Measurements from ENCODE around the gene CCDC57.

The CCDC57 gene

DNA sequence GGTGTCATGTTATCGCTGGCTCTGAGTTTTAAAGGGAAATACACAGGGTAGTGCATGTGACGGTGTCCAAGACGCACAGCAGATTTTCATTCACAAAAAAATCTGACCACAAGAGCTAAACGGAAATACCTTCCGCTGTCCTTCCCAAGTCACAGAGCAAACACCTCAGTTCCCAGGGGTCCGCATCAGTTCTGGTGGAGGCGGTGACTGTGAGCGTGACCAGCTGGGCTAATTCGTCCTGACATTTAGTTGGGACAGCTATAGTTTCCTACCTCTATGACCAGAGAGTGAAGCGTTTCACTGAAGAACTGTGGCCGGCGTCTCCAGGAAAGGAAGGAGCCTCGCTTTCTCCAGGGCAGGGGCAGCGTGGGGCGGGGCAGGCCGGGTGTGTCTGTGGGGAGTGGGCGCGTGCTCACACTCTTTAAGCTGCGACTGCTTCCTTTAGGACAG, 104.1 kb downstream of the CCDC57 start:
- DNase-seq (ENCODE audit: low spot score): no peak
- TF ChIP-seq, protein P1, sequence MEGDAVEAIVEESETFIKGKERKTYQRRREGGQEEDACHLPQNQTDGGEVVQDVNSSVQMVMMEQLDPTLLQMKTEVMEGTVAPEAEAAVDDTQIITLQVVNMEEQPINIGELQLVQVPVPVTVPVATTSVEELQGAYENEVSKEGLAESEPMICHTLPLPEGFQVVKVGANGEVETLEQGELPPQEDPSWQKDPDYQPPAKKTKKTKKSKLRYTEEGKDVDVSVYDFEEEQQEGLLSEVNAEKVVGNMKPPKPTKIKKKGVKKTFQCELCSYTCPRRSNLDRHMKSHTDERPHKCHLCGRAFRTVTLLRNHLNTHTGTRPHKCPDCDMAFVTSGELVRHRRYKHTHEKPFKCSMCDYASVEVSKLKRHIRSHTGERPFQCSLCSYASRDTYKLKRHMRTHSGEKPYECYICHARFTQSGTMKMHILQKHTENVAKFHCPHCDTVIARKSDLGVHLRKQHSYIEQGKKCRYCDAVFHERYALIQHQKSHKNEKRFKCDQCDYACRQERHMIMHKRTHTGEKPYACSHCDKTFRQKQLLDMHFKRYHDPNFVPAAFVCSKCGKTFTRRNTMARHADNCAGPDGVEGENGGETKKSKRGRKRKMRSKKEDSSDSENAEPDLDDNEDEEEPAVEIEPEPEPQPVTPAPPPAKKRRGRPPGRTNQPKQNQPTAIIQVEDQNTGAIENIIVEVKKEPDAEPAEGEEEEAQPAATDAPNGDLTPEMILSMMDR (IDR thresholded peaks at IDR 0.05): no peak
- Histone ChIP-seq H3K4me3 (no peak overlapping the region), H3K27ac (no peak overlapping the region)

DNA sequence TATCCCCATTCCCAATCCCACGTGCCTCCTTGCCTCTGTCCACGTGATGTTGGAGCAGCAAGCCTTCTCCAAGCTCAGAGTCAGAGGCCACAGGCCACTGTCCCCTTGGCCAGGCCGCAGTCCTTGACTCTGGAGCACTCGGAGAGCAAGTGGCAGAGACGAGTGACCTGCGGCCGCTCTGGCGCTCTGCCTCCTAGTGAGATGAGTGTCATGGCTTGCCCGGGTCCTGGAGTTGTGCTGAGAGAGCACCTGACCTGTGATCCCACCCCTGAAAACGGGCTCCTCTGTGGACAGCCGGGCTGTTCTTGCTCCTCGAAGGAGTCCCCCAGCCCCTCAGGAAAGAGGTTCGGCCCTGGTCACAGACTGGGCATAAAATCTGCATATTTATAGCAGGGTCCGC, 104.6 kb downstream of the CCDC57 start:
- TF ChIP-seq, protein P1 (IDR thresholded peaks at IDR 0.05): no peak
- no peak overlapping the region for H3K27ac ChIP-seq
- DNase-seq (ENCODE audit: low spot score): no peak
- no peak overlapping the region for H3K4me3 ChIP-seq

DNA sequence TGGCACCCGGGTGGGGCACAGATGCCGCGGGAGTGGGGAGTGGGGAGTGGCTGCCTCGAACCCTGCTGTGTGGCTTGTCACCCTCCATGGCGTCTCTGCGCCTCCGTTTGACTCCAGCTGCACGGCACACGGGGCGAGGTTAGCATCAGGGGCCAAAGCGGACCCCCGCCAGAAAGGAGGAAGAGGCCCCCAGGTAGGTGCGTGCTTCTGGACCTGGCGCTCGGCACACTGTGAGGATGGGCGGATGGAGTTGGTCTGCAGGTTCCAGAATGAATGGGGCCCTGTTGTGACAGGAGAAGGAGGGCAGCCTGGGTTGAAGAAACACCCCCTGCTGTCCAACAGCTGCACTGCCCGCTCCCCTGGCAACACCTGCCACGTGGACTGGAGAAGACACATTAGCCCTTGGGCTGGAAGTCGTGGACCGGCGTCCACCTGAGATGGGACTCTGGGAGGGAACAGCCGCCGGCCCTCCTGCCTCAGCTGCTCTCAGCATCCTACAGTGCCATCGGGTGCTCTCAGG, 105.2 kb downstream of the CCDC57 start:
- DNase-seq (ENCODE audit: low spot score): no peak
- Histone ChIP-seq H3K27ac (peak overlapping the region in 1 of 2 donors; percentile 82), H3K4me3 (no peak overlapping the region)
- TF ChIP-seq, protein P1 (IDR thresholded peaks at IDR 0.05): no peak

DNA sequence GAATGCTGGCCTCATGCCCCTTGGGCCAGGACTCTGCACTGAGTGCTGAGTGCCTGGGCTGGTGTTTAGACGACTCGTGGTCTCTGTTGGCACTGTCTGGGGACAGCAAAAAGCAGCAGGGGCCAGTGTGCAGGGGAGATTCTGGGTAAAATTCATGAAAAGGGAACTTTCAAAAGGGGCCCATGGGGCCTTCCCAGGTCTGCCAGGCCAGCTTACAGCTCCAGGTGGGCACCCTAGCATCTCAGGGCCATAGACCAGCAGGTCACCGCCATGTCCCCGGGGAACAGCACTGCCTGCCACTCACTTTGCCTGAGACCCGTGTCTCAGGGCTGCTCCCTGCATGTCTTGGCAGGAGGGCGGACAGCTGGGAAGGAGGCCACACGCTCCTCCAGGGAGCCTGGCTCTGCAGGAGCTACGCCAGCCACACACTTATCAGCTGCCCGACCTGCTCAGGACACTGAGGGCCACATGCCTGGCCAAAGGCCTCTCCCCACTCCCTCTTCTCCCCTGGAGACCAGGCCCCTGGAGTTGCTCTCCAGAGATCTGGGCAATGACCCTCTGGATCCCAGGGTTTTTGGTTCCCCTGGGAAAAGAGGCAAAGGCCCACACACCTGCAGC, 105.8 kb downstream of the CCDC57 start:
- DNase-seq (ENCODE audit: low spot score): no peak
- Histone ChIP-seq H3K4me3 (peak overlapping the region; percentile 43), H3K27ac (peak overlapping the region; percentile 64 to 82)
- TF ChIP-seq, protein P1 (IDR thresholded peaks at IDR 0.05): no peak

DNA sequence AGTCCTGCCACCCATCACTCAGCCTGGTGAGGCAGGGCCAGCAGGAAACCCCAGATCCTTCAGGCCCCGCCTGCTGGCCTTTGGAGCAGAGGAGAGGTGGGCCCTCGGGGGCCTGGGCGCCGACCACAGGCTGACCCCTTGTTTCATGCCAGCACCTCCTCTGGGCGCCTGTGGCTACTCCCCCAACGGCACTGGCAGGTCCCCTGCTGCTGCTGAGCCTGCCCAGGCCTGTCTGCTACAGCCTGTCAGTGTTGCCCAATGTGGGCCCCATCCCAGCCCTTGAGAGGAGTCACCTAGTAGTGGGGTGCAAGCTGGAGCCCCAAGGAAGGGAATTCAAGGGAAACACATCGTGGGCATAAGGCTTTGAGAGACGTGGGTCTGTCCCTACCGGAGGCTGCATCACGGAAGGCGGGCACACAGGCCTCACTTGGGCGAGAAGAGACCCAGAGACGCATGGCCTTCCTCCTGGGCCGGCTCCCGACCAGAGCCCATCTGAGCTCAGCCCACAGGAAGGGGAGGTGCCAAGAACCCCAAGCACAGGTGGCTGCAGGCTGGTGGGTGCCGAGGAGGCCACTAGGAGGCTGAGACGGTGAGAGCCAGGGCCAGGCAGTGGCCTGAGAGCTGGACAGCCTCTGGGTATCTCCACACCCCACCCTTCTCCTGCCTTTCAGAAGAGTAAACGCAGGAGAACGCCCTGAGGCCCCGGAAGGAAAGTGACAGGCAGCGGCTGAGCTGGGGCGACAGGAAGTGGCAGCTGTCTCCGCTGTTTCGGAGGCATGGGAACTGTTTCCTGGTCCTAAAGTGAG, 106.6 kb downstream of the CCDC57 start:
- no peak for DNase-seq (ENCODE audit: low spot score)
- Histone ChIP-seq H3K4me3 (peak overlapping the region; percentile 43), H3K27ac (peak overlapping the region; percentile 64 to 82)
- TF ChIP-seq, protein P1 (IDR thresholded peaks at IDR 0.05): no peak

DNA sequence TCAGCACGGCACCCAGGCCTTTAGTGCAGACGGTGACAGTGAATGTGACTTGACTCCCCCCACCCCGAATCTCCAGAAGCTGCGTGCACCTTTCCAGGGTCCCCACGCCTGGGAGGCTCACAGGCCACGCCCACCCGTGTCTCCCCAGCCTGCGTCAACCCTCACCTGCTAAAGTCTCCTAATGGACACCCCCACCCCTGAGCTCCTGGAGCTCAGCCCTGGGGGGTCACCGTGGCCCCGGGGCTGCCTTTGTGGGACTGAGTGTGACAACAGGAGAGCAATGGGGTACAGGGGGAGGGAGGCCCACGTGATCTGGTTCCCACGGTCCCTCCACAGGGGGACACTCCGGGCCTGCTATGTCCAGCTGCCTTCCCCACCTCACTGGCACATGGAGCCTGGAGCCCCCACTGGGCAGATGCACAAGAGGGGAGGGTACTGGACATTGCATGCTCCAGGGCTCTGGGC, 107.2 kb downstream of the CCDC57 start:
- Histone ChIP-seq H3K27ac (peak overlapping the region; percentile 64 to 82), H3K4me3 (peak overlapping the region; percentile 43)
- no peak for DNase-seq (ENCODE audit: low spot score)
- TF ChIP-seq, protein P1 (IDR thresholded peaks at IDR 0.05): no peak

Measured in coronary artery (tissue), 2 donors.